ENCODE data around the gene ADAMTSL1. TPM values are rescaled to one million over a fixed set of nuclear protein-coding genes. Genes with fewer than 3 reads are reported as not detected.

The ADAMTSL1 gene
- total RNA-seq, 2 donors from 2014 or later = not detected

GRCh38 chr9:18684593-18685317 lies 210.8 kb downstream of the ADAMTSL1 start:
- DNase-seq (no peak), ATAC-seq (replicated peaks in 1 of 2) (no peak)
- Mint-ChIP-seq H3K27me3 (ENCODE audit: low read depth) (no peaks in the 10 kb centered on the region), H3K9me3 (no peaks in the 10 kb centered on the region), H3K36me3 (ENCODE audit: insufficient read depth in 2 of 2) (no peaks in the 10 kb centered on the region), H3K27ac (no peak overlapping the region), H3K4me3 (no peak overlapping the region), H3K4me1 (ENCODE audit: low read depth) (no peaks in the 10 kb centered on the region)

- no peak for ATAC-seq (replicated peaks in 1 of 2)
- H3K9me3 Mint-ChIP-seq = no peaks in the 10 kb centered on the region
- no peak overlapping the region for H3K4me3 Mint-ChIP-seq
- DNase-seq = no peak
- H3K27me3 Mint-ChIP-seq (ENCODE audit: low read depth) = no peaks in the 10 kb centered on the region
- no peak overlapping the region for H3K27ac Mint-ChIP-seq
- H3K4me1 Mint-ChIP-seq (ENCODE audit: low read depth) = no peaks in the 10 kb centered on the region
- H3K36me3 Mint-ChIP-seq (ENCODE audit: insufficient read depth in 2 of 2) = peaks cover 0 to 1% of the 10 kb centered on the region in 2 donors
Observed at GRCh38 chr9:18688581-18689565, 214.9 kb downstream of the ADAMTSL1 start.

GRCh38 chr9:18689921-18690320 lies 216.0 kb downstream of the ADAMTSL1 start:
- H3K27me3 Mint-ChIP-seq (ENCODE audit: low read depth) = no peaks in the 10 kb centered on the region
- no peaks in the 10 kb centered on the region for H3K4me1 Mint-ChIP-seq (ENCODE audit: low read depth)
- ATAC-seq (replicated peaks in 1 of 2) (no peak), DNase-seq (no peak)
- H3K27ac Mint-ChIP-seq = no peak overlapping the region
- peaks cover 0 to 2% of the 10 kb centered on the region in 2 donors for H3K9me3 Mint-ChIP-seq
- H3K4me3 Mint-ChIP-seq = no peak overlapping the region
- H3K36me3 Mint-ChIP-seq (ENCODE audit: insufficient read depth in 2 of 2) = peaks cover 0 to 1% of the 10 kb centered on the region in 2 donors

DNA sequence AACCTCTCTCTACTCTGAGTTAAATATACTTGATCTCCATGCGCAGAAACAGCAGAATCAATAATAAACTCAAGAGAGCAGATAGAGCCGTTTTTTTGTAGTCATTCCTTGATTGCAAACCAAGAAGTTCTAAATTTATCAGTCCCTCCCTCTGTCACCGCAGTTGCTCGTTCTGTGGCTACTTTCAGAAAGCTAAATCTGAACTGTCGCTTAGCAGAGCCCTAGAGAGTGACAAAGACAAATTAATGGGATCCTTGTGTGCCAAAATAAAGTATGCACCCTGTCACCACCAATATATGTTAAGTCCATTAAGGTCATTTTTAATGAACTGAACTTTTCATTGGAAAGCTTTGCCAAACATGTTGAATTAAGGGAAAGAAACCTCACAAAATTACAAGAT lies 218.3 kb downstream of the ADAMTSL1 start:
- DNase-seq (no peak), ATAC-seq (replicated peaks in 1 of 2) (no peak)
- H3K4me3 Mint-ChIP-seq = no peak overlapping the region
- no peaks in the 10 kb centered on the region for H3K27me3 Mint-ChIP-seq (ENCODE audit: low read depth)
- peaks cover 0 to 1% of the 10 kb centered on the region in 2 donors for H3K36me3 Mint-ChIP-seq (ENCODE audit: insufficient read depth in 2 of 2)
- H3K27ac Mint-ChIP-seq = no peak overlapping the region
- H3K4me1 Mint-ChIP-seq (ENCODE audit: low read depth) = no peaks in the 10 kb centered on the region
- peaks cover 9 to 13% of the 10 kb centered on the region in 2 donors for H3K9me3 Mint-ChIP-seq

- DNase-seq = no peak
- H3K4me3 Mint-ChIP-seq = no peak overlapping the region
Observed at GRCh38 chr9:18692962-18693361, 219.0 kb downstream of the ADAMTSL1 start.

DNA sequence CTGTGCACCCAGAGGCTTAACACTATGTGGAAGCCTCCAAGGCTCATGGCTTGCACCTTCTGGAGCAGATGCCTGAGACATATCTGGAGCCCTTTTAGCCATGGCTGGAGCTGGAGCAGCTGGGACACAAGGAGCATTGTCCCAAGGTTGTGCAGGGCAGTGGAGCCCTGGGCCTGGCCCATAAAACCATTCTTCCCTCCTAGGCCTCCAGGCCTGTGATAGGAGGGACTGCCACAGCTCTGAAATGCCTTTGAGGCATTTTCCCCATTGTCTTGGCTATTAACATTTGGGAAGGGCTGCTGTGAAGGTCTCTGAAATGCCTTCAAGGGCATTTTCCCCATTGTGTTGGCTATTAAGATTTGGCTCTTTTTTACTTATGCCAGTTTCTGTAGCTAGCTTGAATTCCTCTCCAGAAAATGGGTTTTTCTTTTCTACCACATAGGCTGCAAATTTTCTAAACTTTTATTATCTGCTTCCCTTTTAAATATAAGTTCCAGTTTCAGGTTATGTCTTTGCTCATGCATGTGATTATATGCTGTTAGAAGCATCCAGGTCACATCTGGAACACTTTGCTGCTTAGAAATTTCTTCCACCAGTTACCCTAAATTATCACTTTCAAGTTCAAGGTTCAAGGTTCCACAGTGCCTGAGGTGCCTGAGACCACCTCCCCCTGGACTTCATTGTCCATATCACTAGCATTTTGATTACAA lies 221.2 kb downstream of the ADAMTSL1 start:
- no peak for ATAC-seq (replicated peaks in 1 of 2)
- Mint-ChIP-seq H3K36me3 (ENCODE audit: insufficient read depth in 2 of 2) (peaks cover 0 to 1% of the 10 kb centered on the region in 2 donors), H3K4me3 (no peak overlapping the region), H3K4me1 (ENCODE audit: low read depth) (no peaks in the 10 kb centered on the region), H3K27ac (no peak overlapping the region), H3K9me3 (peaks cover 9 to 13% of the 10 kb centered on the region in 2 donors), H3K27me3 (ENCODE audit: low read depth) (no peaks in the 10 kb centered on the region)
- DNase-seq = no peak

More at GRCh38 chr9:18692962-18693361, 219.0 kb downstream of the ADAMTSL1 start:
- no peak overlapping the region for H3K27ac Mint-ChIP-seq
- no peak for ATAC-seq (replicated peaks in 1 of 2)
- peaks cover 0 to 1% of the 10 kb centered on the region in 2 donors for H3K36me3 Mint-ChIP-seq (ENCODE audit: insufficient read depth in 2 of 2)
- H3K27me3 Mint-ChIP-seq (ENCODE audit: low read depth) = no peaks in the 10 kb centered on the region
- H3K9me3 Mint-ChIP-seq = peaks cover 9 to 13% of the 10 kb centered on the region in 2 donors
- H3K4me1 Mint-ChIP-seq (ENCODE audit: low read depth) = no peaks in the 10 kb centered on the region

GRCh38 chr9:18698992-18699391 lies 225.0 kb downstream of the ADAMTSL1 start:
- ATAC-seq (replicated peaks in 1 of 2) = no peak
- Mint-ChIP-seq H3K27me3 (ENCODE audit: low read depth) (no peaks in the 10 kb centered on the region), H3K27ac (no peak overlapping the region), H3K9me3 (peaks cover 12 to 16% of the 10 kb centered on the region in 2 donors), H3K4me3 (no peak overlapping the region), H3K4me1 (ENCODE audit: low read depth) (no peaks in the 10 kb centered on the region), H3K36me3 (ENCODE audit: insufficient read depth in 2 of 2) (peaks cover 0 to 1% of the 10 kb centered on the region in 2 donors)
- DNase-seq = no peak

- DNase-seq (no peak), ATAC-seq (replicated peaks in 1 of 2) (no peak)
- no peaks in the 10 kb centered on the region for H3K27me3 Mint-ChIP-seq (ENCODE audit: low read depth)
- peaks cover 0 to 1% of the 10 kb centered on the region in 2 donors for H3K36me3 Mint-ChIP-seq (ENCODE audit: insufficient read depth in 2 of 2)
- H3K4me1 Mint-ChIP-seq (ENCODE audit: low read depth) = no peaks in the 10 kb centered on the region
- no peak overlapping the region for H3K4me3 Mint-ChIP-seq
- peaks cover 12 to 14% of the 10 kb centered on the region in 2 donors for H3K9me3 Mint-ChIP-seq
- no peak overlapping the region for H3K27ac Mint-ChIP-seq
Observed at GRCh38 chr9:18699764-18700163, 225.8 kb downstream of the ADAMTSL1 start.

- Mint-ChIP-seq H3K4me1 (ENCODE audit: low read depth) (no peaks in the 10 kb centered on the region), H3K9me3 (peaks cover 7 to 9% of the 10 kb centered on the region in 2 donors), H3K27me3 (ENCODE audit: low read depth) (no peaks in the 10 kb centered on the region), H3K27ac (no peak overlapping the region), H3K4me3 (no peak overlapping the region), H3K36me3 (ENCODE audit: insufficient read depth in 2 of 2) (peaks cover 0 to 1% of the 10 kb centered on the region in 2 donors)
- DNase-seq (no peak), ATAC-seq (replicated peaks in 1 of 2) (no peak)
Observed at GRCh38 chr9:18700714-18701113, 226.8 kb downstream of the ADAMTSL1 start.

DNA sequence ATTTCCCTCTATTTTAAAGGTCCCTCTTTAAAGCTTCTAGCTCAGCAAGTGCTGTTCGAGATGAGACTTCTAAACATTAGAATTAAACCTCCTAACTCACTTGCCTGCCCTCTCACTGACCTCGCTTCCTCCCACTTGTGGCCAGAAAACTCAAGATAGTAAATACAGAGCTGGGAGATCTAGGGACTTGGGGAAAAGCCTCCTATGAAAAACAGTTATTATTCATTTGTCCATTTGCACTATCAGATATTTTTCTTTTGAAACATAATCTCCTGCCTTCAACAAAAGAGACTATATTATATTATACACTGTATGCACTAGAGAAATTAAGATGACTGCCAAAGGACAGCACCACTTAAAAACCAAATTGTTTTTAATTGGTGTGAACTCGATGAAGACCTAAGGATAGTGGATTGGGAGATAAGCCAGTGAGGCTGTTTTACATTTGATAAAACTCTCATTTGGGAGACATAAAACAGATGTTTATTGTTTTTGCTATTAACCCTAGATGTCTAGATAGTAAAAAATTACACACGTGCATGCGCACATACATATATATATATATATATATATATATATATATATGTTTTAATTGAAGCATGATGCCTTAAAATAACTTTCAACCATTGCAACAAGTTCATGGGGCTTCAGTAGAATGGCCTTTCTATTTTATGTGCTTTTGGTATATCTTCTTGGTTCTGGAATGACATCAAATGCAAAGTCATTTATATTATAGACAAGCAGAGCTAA lies 229.4 kb downstream of the ADAMTSL1 start:
- H3K9me3 Mint-ChIP-seq = peaks cover 3% of the 10 kb centered on the region in 2 donors
- H3K27me3 Mint-ChIP-seq (ENCODE audit: low read depth) = no peaks in the 10 kb centered on the region
- no peaks in the 10 kb centered on the region for H3K4me1 Mint-ChIP-seq (ENCODE audit: low read depth)
- H3K4me3 Mint-ChIP-seq = no peak overlapping the region
- ATAC-seq (replicated peaks in 1 of 2) = no peak
- no peak for DNase-seq
- H3K36me3 Mint-ChIP-seq (ENCODE audit: insufficient read depth in 2 of 2) = peaks cover 0 to 1% of the 10 kb centered on the region in 2 donors
- H3K27ac Mint-ChIP-seq = no peak overlapping the region

GRCh38 chr9:18703901-18704379 lies 230.0 kb downstream of the ADAMTSL1 start:
- Mint-ChIP-seq H3K36me3 (ENCODE audit: insufficient read depth in 2 of 2) (peaks cover 0 to 1% of the 10 kb centered on the region in 2 donors), H3K27me3 (ENCODE audit: low read depth) (no peaks in the 10 kb centered on the region), H3K4me1 (ENCODE audit: low read depth) (no peaks in the 10 kb centered on the region), H3K4me3 (no peak overlapping the region), H3K27ac (no peak overlapping the region), H3K9me3 (peaks cover 3% of the 10 kb centered on the region in 2 donors)
- no peak for DNase-seq
- ATAC-seq (replicated peaks in 1 of 2) = no peak

GRCh38 chr9:18705796-18706392 lies 231.9 kb downstream of the ADAMTSL1 start:
- Mint-ChIP-seq H3K4me3 (no peak overlapping the region), H3K27me3 (ENCODE audit: low read depth) (no peaks in the 10 kb centered on the region), H3K27ac (no peak overlapping the region), H3K4me1 (ENCODE audit: low read depth) (no peaks in the 10 kb centered on the region), H3K9me3 (peaks cover 3% of the 10 kb centered on the region in 2 donors), H3K36me3 (ENCODE audit: insufficient read depth in 2 of 2) (peaks cover 0 to 1% of the 10 kb centered on the region in 2 donors)
- ATAC-seq (replicated peaks in 1 of 2) = no peak
- DNase-seq = no peak
